Skin of body (tissue), 2 donors: ENCODE data around the gene HYLS1. TPM values are rescaled to one million over a fixed set of nuclear protein-coding genes. Genes with fewer than 3 reads are reported as not detected.

Experiments
- DNase-seq: peaks from one replicate; lab custom pipeline; 2025; lab: John Stamatoyannopoulos, UW
- total RNA-seq: library from RNA; depleted of rRNA; stranded (reverse); fragments of >200 nt; gene quantifications from one replicate; pipeline ENCODE4 v1.2.3, GENCODE V29; 2014

HYLS1 gene
- total RNA-seq, 1 donor from 2014 or later = 4.2 TPM

GRCh38 chr11:125932301-125932700 lies 44.8 kb downstream of the HYLS1 start:
- no peak for DNase-seq

- no peak for DNase-seq
These were observed 45.8 kb downstream of the HYLS1 start for GRCh38 chr11:125933030-125933813.

GRCh38 chr11:125934473-125934872 lies 47.0 kb downstream of the HYLS1 start:
- DNase-seq = no peak

GRCh38 chr11:125935056-125935455 lies 47.6 kb downstream of the HYLS1 start:
- no peak for DNase-seq

- DNase-seq = peak; percentile 55
These were observed 48.2 kb downstream of the HYLS1 start for GRCh38 chr11:125935618-125936199.

- no peak for DNase-seq
These were observed 51.0 kb downstream of the HYLS1 start for GRCh38 chr11:125938418-125938817.

GRCh38 chr11:125939081-125939521 lies 51.6 kb downstream of the HYLS1 start:
- peak; percentile 35 for DNase-seq

- no peak for DNase-seq
These were observed 52.7 kb downstream of the HYLS1 start for GRCh38 chr11:125940145-125940544.

GRCh38 chr11:125941267-125941618 lies 53.8 kb downstream of the HYLS1 start:
- DNase-seq = no peak

- DNase-seq = no peak
These were observed 54.4 kb downstream of the HYLS1 start for GRCh38 chr11:125941619-125942611.

GRCh38 chr11:125942771-125943428 lies 55.4 kb downstream of the HYLS1 start:
- DNase-seq = no peak

- DNase-seq = no peak
These were observed 56.3 kb downstream of the HYLS1 start for GRCh38 chr11:125943661-125944349.

- DNase-seq = no peak
These were observed 57.0 kb downstream of the HYLS1 start for GRCh38 chr11:125944350-125945010.

- DNase-seq = no peak
These were observed 57.7 kb downstream of the HYLS1 start for GRCh38 chr11:125945011-125945796.

- no peak for DNase-seq
These were observed 58.5 kb downstream of the HYLS1 start, which contains the start of gene VSIG10L2 for GRCh38 chr11:125945797-125946520. TSS of gene VSIG10L2 (plus strand) at chr11:125946044. CDS start at chr11:125946056, 12 bp downstream.

- no peak for DNase-seq
These were observed 59.4 kb downstream of the HYLS1 start for GRCh38 chr11:125946712-125947418.

GRCh38 chr11:125947419-125948277 lies 60.2 kb downstream of the HYLS1 start:
- no peak for DNase-seq
